H1 (cell line): ENCODE data around the gene SMIM1. TPM values are rescaled to one million over a fixed set of nuclear protein-coding genes. Genes with fewer than 3 reads are reported as not detected.

Experiments used
- CTCF ChIA-PET: fragments of 300-600 bp; sonication (Branson Sonifier 250); formaldehyde crosslinking; loops from one replicate; lab custom pipeline; 2021; ENCODE audit not compliant: partially characterized antibody; lab: Charles Lee
- POLR2A ChIA-PET: fragments of 300-600 bp; sonication (Branson Sonifier 250); formaldehyde crosslinking; loops from one replicate; lab custom pipeline; 2021; ENCODE audit warnings: inconsistent platforms; ENCODE audit not compliant: partially characterized antibody; lab: Charles Lee
- DNase-seq, 2 experiments: peaks; one replicate each; pipeline versions ENCODE4 v3.0.0 to v3.0.0-alpha.2; 2010 to 2022; ENCODE audit warnings: low spot score in 2 of 2, low read depth in 1 of 2, mixed read lengths in 1 of 2
- FAIRE-seq: peaks from 2 replicates; lab custom pipeline; 2011; peaks lifted over from hg19 to GRCh38; lab: Jason Lieb, UNC
- H2AFZ ChIP-seq: 2 replicates; pipeline ENCODE4 v1.8.1; 2012; ENCODE audit warnings: low read length, inconsistent platforms
- H2AK5ac ChIP-seq: 2 replicates; pipeline ENCODE4 v1.6.1; 2013; ENCODE audit warnings: low read depth, low read length
- H2BK120ac ChIP-seq: replicated peaks from 2 replicates; pipeline ENCODE3; 2013; ENCODE audit warnings: low read depth, low read length, inconsistent platforms
- H2BK12ac ChIP-seq: 2 replicates; pipeline ENCODE4 v1.6.1; 2013; ENCODE audit warnings: low read depth, low read length
- H2BK15ac ChIP-seq: 2 replicates; pipeline ENCODE4 v1.6.1; 2013; ENCODE audit warnings: low read length
- H2BK20ac ChIP-seq: 2 replicates; pipeline ENCODE4 v1.6.1; 2013; ENCODE audit warnings: low read length
- H2BK5ac ChIP-seq: 2 replicates; pipeline ENCODE4 v1.6.1; 2013; ENCODE audit warnings: low read depth, low read length
- H3K14ac ChIP-seq: 2 replicates; pipeline ENCODE4 v1.6.1; 2013; ENCODE audit warnings: inconsistent platforms; ENCODE audit not compliant: insufficient read length
- H3K18ac ChIP-seq: 2 replicates; pipeline ENCODE4 v1.6.1; 2013; ENCODE audit warnings: low read length; ENCODE audit errors: extremely low read depth
- H3K23ac ChIP-seq: 2 replicates; pipeline ENCODE4 v1.6.1; 2013; ENCODE audit warnings: inconsistent platforms; ENCODE audit not compliant: insufficient read length
- H3K23me2 ChIP-seq: 2 replicates; pipeline ENCODE4 v1.6.1; 2013; ENCODE audit warnings: low read depth, low read length
- H3K27ac ChIP-seq: 2 replicates; pipeline ENCODE4 v1.6.1; 2011; ENCODE audit warnings: low read depth, low read length, inconsistent platforms
- H3K27me3 ChIP-seq, 4 experiments: replicated peaks in 1 of 4; 1 replicate in 1 of 4; 2 replicates in 3 of 4; pipeline versions ENCODE4 v1.6.1 to v1.8.1; 2011 to 2013; ENCODE audit warnings: low read length in 3 of 4, mild to moderate bottlenecking in 3 of 4, inconsistent platforms in 2 of 4, mixed read lengths in 2 of 4, moderate library complexity in 1 of 4; ENCODE audit not compliant: control insufficient read depth in 3 of 4, insufficient read depth in 3 of 4; ENCODE audit errors: extremely low read depth in 1 of 4
- H3K36me3 ChIP-seq, 4 experiments: 2 replicates each; pipeline versions ENCODE4 v1.6.1 to v1.8.1; 2011 to 2013; ENCODE audit warnings: mild to moderate bottlenecking in 4 of 4, low read length in 3 of 4, moderate library complexity in 2 of 4, control low read depth in 1 of 4, inconsistent platforms in 1 of 4; ENCODE audit not compliant: insufficient read depth in 4 of 4, control insufficient read depth in 2 of 4
- H3K4ac ChIP-seq: replicated peaks from 2 replicates; pipeline ENCODE3; 2013; ENCODE audit warnings: low read length, low read depth, mixed read lengths, inconsistent platforms; ENCODE audit not compliant: insufficient read length
- H3K4me1 ChIP-seq, 4 experiments: replicated peaks in 1 of 4; 1 replicate in 1 of 4; 2 replicates in 3 of 4; pipeline versions ENCODE4 v1.6.1 to v1.8.1; 2011 to 2013; ENCODE audit warnings: low read length in 3 of 4, inconsistent platforms in 2 of 4, mixed read lengths in 1 of 4; ENCODE audit not compliant: insufficient read depth in 4 of 4, control insufficient read depth in 3 of 4
- H3K4me2 ChIP-seq, 2 experiments: 2 replicates each; pipeline versions ENCODE4 v1.6.1 to v1.8.1; 2011 to 2013; ENCODE audit warnings: low read depth in 2 of 2, low read length in 2 of 2, control low read depth in 1 of 2, inconsistent platforms in 1 of 2, mild to moderate bottlenecking in 1 of 2; ENCODE audit not compliant: insufficient read depth in 1 of 2
- H3K4me3 ChIP-seq, 4 experiments: fragments of 200-600, 300-600 bp in 1 of 4; sonication (generic), shearing (Covaris generic), sonication (Bioruptor Twin) in 1 of 4; 2 replicates each; pipeline versions ENCODE4 v1.5.1 to v1.8.1; 2011 to 2016; ENCODE audit warnings: low read length in 4 of 4, low read depth in 3 of 4, control low read depth in 2 of 4, inconsistent platforms in 2 of 4, mild to moderate bottlenecking in 2 of 4, mixed read lengths in 1 of 4, moderate library complexity in 1 of 4; ENCODE audit not compliant: insufficient read depth in 2 of 4; ENCODE audit errors: extremely low read depth in 1 of 4
- H3K56ac ChIP-seq: replicated peaks from 2 replicates; pipeline ENCODE3; 2013; ENCODE audit warnings: low read depth, mild to moderate bottlenecking, mixed read lengths, low read length, inconsistent platforms; ENCODE audit not compliant: insufficient read length
- H3K79me1 ChIP-seq: 2 replicates; pipeline ENCODE4 v1.6.1; 2013; ENCODE audit warnings: low read depth, low read length, control low read depth
- H3K79me2 ChIP-seq, 2 experiments: 2 replicates each; pipeline versions ENCODE4 v1.6.1 to v1.8.1; 2012 to 2013; ENCODE audit warnings: low read length in 2 of 2, mild to moderate bottlenecking in 2 of 2, inconsistent platforms in 1 of 2; ENCODE audit not compliant: insufficient read depth in 2 of 2, control insufficient read depth in 1 of 2
- H3K9ac ChIP-seq, 4 experiments: replicated peaks in 1 of 4; 1 replicate in 1 of 4; 2 replicates in 3 of 4; pipeline versions ENCODE4 v1.6.1 to v1.8.1; 2011 to 2013; ENCODE audit warnings: low read depth in 3 of 4, low read length in 3 of 4, control low read depth in 2 of 4, mild to moderate bottlenecking in 2 of 4, moderate library complexity in 2 of 4, inconsistent platforms in 1 of 4; ENCODE audit errors: extremely low read depth in 1 of 4
- H3K9me3 ChIP-seq, 2 experiments: 2 replicates each; pipeline versions ENCODE4 v1.6.1 to v1.8.1; 2012 to 2013; ENCODE audit warnings: mild to moderate bottlenecking in 2 of 2, moderate library complexity in 2 of 2, control low read depth in 1 of 2, inconsistent platforms in 1 of 2, low read depth in 1 of 2, low read length in 1 of 2, mixed read lengths in 1 of 2; ENCODE audit not compliant: insufficient read depth in 2 of 2
- H4K20me1 ChIP-seq, 2 experiments: replicated peaks in 1 of 2; 2 replicates each; pipeline versions ENCODE3 to v1.8.1; 2011 to 2013; ENCODE audit warnings: inconsistent platforms in 2 of 2, low read length in 2 of 2, mild to moderate bottlenecking in 1 of 2; ENCODE audit not compliant: insufficient read depth in 2 of 2, control insufficient read depth in 1 of 2
- H4K5ac ChIP-seq: 2 replicates; pipeline ENCODE4 v1.6.1; 2013; ENCODE audit warnings: low read length, low read depth, mixed read lengths, inconsistent platforms; ENCODE audit not compliant: insufficient read length
- H4K8ac ChIP-seq: 2 replicates; pipeline ENCODE4 v1.8.0; 2013; ENCODE audit warnings: mild to moderate bottlenecking, moderate library complexity, low read length, inconsistent platforms; ENCODE audit not compliant: insufficient read depth; ENCODE audit errors: extremely low read depth
- H4K91ac ChIP-seq: replicated peaks from 2 replicates; pipeline ENCODE3; 2013; ENCODE audit warnings: low read length, mixed read lengths, inconsistent platforms; ENCODE audit not compliant: insufficient read length
- HDAC2 ChIP-seq, 2 experiments: fragments of 300-600 bp in 1 of 2; sonication (generic) in 1 of 2; IDR thresholded peaks; 2 replicates each; pipeline ENCODE4 v1.6.1; 2011 to 2012; ENCODE audit warnings: low read depth in 2 of 2, low read length in 2 of 2, mild to moderate bottlenecking in 2 of 2, moderate library complexity in 2 of 2, borderline replicate concordance in 1 of 2, inconsistent platforms in 1 of 2
- WGBS, 2 experiments: shearing (Covaris generic) in 1 of 2; methylation state at CpG; one replicate each; pipeline versions ENCODE4 v1.1.6 to v1.1.7; 2013 to 2015; ENCODE audit warnings: low lambda C conversion rate in 2 of 2, mixed read lengths in 2 of 2, inconsistent platforms in 1 of 2, low coverage in 1 of 2, missing lambda C conversion rate in 1 of 2; ENCODE audit not compliant: insufficient replicate concordance in 2 of 2, insufficient coverage in 1 of 2, insufficient read length in 1 of 2; ENCODE audit errors: extremely low coverage in 1 of 2, missing lambda C conversion rate in 1 of 2; 5-methylcytosine and 5-hydroxymethylcytosine counted together
- polyA plus RNA-seq, 7 experiments: library from polyadenylated mRNA; depleted of rRNA in 3 of 7; stranded (reverse) in 5 of 7; unstranded in 2 of 7; fragments of >200 nt in 5 of 7; fragments of 200-250 nt in 2 of 7; gene quantifications; 1 replicate in 5 of 7; 2 replicates in 1 of 7; 4 replicates in 1 of 7; pipeline versions ENCODE4 v1.2.1 to v1.2.3, GENCODE V29; 2011 to 2013; ENCODE audit warnings: missing spikeins in 2 of 7, mixed read lengths in 2 of 7
- total RNA-seq: library from RNA; stranded (reverse); fragmentation: NEBNext Ultra II Directional; extraction: Animal tissue kit (Norgen Biotek cat#: 25700); gene quantifications from 2 replicates; pipeline ENCODE4 v1.2.1, GENCODE V29; 2021

Gene SMIM1
- total and polyA plus RNA-seq, 2 of the 8 experiments (the other 6 are each of a cell fraction or from before 2014, with no cell fraction given), result 7.7 to 9.7 TPM

- Histone ChIP-seq H3K79me2 (peaks cover 0 to 31% of the 10 kb centered on the region in 2 experiments; a peak in 3 of 4 replicates), H4K20me1 (peaks cover 8 to 23% of the 10 kb centered on the region in 2 experiments), H3K9ac (no peak overlapping the region), H3K27me3 (peaks cover 0 to 3% (median 0%) of the 10 kb centered on the region in 4 experiments; a peak in 5 of 7 replicates), H3K36me3 (peaks cover 0 to 11% (median under 1%) of the 10 kb centered on the region in 4 experiments; a peak in 2 of 8 replicates), H3K4me1 (peaks cover 0 to 16% (median 13%) of the 10 kb centered on the region in 4 experiments; a peak in 6 of 7 replicates), H3K18ac (no peak overlapping the region), H3K56ac (no peak overlapping the region), H2BK15ac (no peak overlapping the region), H3K9me3 (no peaks in the 10 kb centered on the region; a peak in 1 of 4 replicates), H2BK120ac (no peak overlapping the region), H4K5ac (no peak overlapping the region), H3K4me3 (no peak overlapping the region), H3K27ac (no peak overlapping the region), H4K91ac (no peak overlapping the region), H2BK20ac (no peak overlapping the region), H4K8ac (no peak overlapping the region), H3K79me1 (peaks cover 20% of the 10 kb centered on the region), H3K23ac (no peak overlapping the region), H2AFZ (no peak overlapping the region), H2BK12ac (no peak overlapping the region), H3K23me2 (peaks cover 14% of the 10 kb centered on the region), H3K14ac (no peak overlapping the region)
- POLR2A ChIA-PET, result no interaction called here
- WGBS, 2 experiments, result 90% methylated on average over 12 of the region's 13 CpGs; no CpG with 5 or more reads in 1 of the 2 experiments
- FAIRE-seq, result no peak
- TF ChIP-seq HDAC2 (IDR thresholded peaks at IDR 0.05; ENCODE audit: borderline replicate concordance in 1 of 2, low read depth in 2 of 2, low read length in 2 of 2), result no peak
- TF ChIP-seq, all 59 proteins: peak for 0
- DNase-seq, result no peak
- CTCF ChIA-PET, result interaction anchor here (0.6 to 1.3 kb wide), 3 partner anchors 21 to 24 kb away, joined by 3 read pairs; no protein-coding TSS in a partner anchor
- Histone ChIP-seq H2AK5ac (no peak overlapping the region), H2BK5ac (no peak overlapping the region), H3K4me2 (no peak overlapping the region), H3K4ac (no peak overlapping the region)
These were observed 24.6 kb upstream of the SMIM1 start for GRCh38 chr1:3747903-3748302.
